Stimulated activated CD8-positive, alpha-beta memory T cell treated with anti-CD3 and anti-CD28 coated beads, Interleukin-7, amount 100 ng/mL, for 4 hours (primary cell): ENCODE measurements around the gene ADRM1.

Experiments used
- DNase-seq, 2 donors: peaks; one replicate each; pipeline ENCODE4 v3.0.0-alpha.2; 2020; ENCODE audit warnings: low read depth in 2 of 2

The ADRM1 gene

GRCh38 chr20:62311832-62312661, 9.2 kb downstream of the ADRM1 start:
- no peak for DNase-seq

- DNase-seq, result no peak
Observed at GRCh38 chr20:62312662-62312977, 9.8 kb downstream of the ADRM1 start.

DNA sequence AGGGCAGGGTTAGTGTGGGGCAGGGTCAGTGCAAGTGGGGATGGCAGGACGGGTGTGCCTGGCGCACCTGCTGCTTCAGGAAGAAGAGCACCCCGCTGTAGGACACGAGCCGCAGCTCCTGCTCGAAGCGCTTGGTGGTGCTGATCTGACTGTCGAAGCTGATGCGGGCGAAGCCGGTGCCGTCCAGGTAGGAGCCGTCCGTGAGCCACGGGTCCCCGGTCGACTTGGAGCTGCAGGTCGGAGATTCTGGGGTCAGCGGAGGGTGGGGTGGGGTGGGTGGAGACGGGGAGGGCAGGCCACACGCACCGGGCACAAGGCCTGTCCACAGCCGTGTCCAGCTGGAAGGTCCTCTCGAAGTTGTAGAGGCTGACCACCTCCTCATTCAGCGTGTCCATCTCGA, 10.2 kb downstream of the ADRM1 start:
- DNase-seq, result no peak

DNA sequence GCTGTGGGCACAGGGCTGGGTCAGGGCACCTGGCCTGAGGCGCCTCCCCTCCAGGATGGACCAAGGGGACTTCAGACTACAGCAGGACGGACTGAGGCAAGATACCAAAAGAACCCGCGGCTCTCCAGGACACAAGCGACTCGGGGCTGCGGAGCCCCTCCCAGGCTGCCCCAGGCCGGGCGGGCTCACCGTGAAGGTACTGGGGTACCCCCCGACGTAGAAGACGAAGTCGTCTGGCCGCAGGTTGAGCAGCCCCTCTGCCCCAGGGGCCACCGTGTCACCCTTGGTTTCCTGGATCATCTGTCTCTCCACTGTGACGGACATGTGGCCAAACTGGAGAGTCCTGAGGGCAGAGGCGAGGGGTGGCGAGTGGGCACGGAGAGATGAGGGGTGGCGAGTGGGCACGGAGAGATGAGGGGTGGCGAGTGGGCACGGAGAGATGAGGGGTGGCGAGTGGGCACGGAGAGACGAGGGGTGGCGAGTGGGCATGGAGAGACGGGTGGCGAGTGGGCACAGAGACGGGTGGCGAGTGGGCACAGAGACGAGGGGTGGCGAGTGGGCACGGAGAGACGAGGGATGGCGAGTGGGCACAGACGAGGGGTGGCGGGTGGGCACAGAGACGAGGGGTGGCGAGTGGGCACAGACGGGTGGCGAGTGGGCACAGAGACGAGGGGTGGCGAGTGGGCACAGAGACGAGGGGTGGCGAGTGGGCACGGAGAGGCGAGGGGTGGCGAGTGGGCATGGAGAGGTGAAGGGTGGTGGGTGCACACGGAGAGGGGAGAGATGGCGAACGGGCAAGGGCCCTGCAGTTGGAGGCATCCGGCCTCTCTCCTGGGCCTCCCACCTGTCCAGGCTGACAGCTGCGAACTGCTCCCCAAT, 10.9 kb downstream of the ADRM1 start:
- no peak for DNase-seq

GRCh38 chr20:62314339-62314638, 11.5 kb downstream of the ADRM1 start:
- DNase-seq, result no peak

- no peak for DNase-seq
Observed at GRCh38 chr20:62314711-62315302, 12.0 kb downstream of the ADRM1 start.

DNA sequence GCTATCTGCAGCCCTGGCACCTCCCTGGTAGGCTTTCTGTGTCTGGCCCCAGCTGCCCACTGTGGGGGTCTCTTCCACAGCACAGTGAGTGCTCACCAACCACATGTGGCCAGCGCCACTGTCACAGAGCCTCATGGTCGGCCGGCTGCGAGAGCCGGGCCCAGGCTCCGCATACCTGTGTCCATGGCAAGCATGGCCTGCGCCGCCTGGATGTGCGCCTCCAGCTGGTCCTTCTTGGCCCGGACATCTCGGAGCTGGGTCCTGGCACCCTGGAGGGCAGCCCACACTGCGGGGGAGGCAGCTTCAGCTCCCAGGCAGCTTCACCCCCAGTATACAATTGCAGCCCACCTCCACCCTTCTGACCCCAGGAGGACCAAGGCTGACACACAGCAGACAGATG, 13.0 kb downstream of the ADRM1 start:
- no peak for DNase-seq

DNA sequence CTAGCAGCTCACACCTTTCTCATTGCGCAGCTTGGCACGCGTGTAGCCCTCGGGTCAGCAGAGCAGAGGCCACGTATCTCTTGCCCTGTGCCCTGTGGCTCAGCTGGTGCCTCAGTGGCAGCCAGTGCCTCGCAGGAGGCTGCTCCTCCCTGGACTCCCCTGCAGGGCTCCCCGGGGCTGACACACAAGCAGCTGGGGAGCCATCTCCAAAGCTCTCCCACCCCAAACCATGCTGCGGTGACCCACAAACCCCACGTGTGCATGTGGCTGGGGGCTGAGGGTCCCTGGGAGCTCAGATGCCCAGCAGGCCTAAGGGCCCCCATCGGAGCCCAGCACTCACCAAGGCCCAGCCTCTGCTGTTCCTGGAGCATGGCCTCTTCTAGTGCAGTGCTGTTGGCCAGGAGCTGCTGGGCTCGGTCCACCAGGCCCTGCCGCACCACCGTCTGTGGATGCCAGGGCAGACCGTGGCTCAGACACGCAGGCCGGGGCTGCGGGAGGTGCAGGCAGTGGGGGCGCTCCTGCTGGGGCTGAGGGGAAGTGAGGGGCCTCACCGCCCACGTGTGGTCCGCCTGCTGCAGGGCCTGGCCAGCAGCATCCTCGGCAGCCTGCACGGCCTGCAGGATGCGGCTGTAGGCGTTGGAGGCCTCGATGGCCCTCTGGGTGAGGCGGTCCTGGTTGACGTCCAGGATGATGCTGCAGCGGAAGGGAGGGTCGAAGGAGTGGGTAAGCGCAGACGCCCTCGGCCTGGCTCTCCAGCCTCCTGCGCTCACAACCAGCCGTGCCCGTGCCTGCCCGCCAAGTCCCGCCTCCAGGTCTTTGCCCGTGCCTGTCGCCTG, 13.8 kb downstream of the ADRM1 start:
- no peak for DNase-seq

- DNase-seq, result no peak
Observed at GRCh38 chr20:62317167-62317655, 14.4 kb downstream of the ADRM1 start.

DNA sequence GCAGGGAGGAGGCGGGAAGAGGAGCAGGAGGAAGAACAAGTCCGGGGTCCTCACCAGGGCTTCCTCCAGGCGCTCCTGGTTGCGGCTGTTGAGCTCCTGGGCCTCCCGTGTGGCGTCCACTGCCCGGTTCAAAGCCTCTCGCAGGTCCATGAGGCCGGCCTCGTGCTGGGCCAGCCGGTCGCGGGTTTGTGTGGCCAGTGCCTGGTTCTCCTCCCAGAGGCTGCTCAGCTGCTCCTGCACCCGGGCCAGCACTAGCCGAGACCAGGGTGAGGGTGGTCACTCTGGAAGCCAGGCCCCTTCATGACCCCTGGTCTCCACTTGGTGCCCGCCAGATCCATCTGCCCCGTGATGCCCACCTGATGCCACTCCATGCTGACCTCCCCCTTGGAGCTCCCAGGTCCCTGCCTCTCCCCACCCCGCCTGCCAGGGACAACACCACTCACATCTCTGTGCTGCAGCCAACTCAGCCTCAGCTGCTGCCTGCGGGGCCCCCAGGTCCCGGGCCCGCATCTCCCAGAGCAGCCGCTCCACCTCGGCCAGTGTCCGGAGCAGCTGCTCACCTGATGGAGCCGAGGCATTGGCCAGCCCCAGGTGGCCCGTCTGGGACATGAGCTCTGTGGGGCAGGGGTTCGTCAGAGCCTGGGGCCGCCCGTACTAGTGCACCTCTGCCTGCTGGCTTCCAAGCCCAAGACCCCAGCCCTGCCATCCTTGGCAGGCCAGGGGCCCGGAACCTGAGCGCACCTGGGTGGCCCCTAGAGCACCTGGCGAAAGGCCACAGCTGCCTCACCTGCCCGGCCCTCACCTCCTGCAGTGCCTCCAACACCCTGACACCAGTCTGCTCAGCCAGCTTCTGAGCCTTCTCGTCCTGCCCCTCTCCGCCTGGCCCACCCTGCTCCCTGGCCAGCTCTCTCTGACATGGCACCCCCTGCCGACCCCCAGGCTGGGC, 15.9 kb downstream of the ADRM1 start:
- no peak for DNase-seq

DNA sequence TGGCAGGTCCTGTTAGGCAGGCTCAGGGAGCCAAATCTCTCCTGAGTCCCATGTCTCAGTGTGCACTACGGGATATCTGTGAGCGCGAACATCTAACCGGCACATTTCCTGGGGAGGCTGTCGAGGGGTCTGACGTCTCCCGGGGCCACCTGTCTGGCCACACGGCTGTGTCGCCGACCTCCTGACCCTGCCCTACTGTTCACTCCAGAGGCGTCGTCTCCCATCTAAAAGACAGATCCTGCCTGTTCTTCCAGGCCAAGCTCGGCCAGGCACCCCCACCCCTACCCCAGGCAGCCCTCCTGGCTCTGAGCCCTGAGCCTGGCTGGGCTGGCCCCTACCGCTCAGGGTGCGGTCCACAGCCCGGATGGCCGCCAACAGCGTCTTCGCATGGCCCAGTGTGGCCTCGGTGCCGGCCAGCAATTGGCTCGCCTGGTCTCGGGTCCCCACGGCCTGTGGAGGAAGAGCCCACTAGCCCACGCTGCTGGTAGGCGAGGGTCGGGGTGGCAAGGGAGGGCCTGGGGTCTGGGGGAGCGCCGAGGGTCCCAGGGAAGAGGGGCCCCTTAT, 16.6 kb downstream of the ADRM1 start:
- DNase-seq, result no peak

- DNase-seq, result no peak
Observed at GRCh38 chr20:62320581-62321354, 18.0 kb downstream of the ADRM1 start.

- no peak for DNase-seq
Observed at GRCh38 chr20:62321521-62321948, 18.7 kb downstream of the ADRM1 start.

GRCh38 chr20:62321975-62322374, 19.2 kb downstream of the ADRM1 start:
- no peak for DNase-seq

GRCh38 chr20:62322492-62323041, 19.8 kb downstream of the ADRM1 start:
- DNase-seq, result no peak

DNA sequence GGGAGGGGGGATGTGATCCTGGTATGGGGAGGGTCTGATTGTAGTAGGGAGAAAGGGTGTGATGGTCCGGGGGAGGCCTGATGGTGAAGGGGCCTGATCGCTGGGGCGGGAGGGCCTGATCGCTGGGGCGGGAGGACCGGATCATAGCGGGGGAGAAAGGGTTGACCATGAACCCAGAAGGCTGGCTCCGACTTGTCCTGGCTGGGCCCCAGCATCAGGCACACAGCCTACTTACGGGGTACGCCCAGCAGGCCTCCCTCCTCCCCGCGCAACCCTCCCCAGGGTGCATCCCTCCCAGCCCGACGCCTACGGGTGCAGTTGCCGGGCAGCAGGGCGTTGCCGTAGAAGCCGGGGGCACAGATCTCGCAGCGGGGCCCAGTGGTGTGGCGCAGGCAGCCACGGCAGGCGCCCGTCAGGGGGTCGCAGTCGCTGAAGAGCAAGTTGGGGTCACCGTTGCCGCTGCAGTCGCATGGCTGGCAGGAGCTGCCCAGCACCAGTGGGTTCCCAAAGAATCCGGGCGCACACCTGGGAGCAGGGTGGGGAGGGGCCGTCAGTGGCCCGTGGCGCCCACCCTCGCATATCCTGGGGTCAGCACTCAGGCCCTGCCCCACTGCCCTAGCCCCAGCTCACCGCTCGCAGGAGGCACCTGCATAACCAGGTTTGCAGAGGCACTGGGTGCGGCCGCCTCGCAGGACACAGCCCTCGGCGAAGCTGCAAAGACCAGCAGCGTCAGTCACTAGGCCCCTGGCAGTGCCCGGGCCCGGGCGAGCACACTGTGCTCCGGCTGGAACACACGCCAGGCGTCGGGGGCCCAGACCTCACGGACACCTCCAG, 20.6 kb downstream of the ADRM1 start:
- no peak for DNase-seq

GRCh38 chr20:62323980-62324906, 21.4 kb downstream of the ADRM1 start:
- DNase-seq, result no peak
